Uterine smooth muscle cell (primary cell): ENCODE results near the gene ANKIB1. TPM values are rescaled to one million over a fixed set of nuclear protein-coding genes. Genes with fewer than 3 reads are reported as not detected.

Experiments used
- total RNA-seq: library from RNA; depleted of rRNA; stranded (reverse); fragments of >200 nt; gene quantifications from 2 replicates; pipeline ENCODE4 v1.2.3, GENCODE V29; 2014

ANKIB1 gene, protein sequence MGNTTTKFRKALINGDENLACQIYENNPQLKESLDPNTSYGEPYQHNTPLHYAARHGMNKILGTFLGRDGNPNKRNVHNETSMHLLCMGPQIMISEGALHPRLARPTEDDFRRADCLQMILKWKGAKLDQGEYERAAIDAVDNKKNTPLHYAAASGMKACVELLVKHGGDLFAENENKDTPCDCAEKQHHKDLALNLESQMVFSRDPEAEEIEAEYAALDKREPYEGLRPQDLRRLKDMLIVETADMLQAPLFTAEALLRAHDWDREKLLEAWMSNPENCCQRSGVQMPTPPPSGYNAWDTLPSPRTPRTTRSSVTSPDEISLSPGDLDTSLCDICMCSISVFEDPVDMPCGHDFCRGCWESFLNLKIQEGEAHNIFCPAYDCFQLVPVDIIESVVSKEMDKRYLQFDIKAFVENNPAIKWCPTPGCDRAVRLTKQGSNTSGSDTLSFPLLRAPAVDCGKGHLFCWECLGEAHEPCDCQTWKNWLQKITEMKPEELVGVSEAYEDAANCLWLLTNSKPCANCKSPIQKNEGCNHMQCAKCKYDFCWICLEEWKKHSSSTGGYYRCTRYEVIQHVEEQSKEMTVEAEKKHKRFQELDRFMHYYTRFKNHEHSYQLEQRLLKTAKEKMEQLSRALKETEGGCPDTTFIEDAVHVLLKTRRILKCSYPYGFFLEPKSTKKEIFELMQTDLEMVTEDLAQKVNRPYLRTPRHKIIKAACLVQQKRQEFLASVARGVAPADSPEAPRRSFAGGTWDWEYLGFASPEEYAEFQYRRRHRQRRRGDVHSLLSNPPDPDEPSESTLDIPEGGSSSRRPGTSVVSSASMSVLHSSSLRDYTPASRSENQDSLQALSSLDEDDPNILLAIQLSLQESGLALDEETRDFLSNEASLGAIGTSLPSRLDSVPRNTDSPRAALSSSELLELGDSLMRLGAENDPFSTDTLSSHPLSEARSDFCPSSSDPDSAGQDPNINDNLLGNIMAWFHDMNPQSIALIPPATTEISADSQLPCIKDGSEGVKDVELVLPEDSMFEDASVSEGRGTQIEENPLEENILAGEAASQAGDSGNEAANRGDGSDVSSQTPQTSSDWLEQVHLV
- 52.7 and 68.1 TPM in 2 replicates for total RNA-seq

DNA sequence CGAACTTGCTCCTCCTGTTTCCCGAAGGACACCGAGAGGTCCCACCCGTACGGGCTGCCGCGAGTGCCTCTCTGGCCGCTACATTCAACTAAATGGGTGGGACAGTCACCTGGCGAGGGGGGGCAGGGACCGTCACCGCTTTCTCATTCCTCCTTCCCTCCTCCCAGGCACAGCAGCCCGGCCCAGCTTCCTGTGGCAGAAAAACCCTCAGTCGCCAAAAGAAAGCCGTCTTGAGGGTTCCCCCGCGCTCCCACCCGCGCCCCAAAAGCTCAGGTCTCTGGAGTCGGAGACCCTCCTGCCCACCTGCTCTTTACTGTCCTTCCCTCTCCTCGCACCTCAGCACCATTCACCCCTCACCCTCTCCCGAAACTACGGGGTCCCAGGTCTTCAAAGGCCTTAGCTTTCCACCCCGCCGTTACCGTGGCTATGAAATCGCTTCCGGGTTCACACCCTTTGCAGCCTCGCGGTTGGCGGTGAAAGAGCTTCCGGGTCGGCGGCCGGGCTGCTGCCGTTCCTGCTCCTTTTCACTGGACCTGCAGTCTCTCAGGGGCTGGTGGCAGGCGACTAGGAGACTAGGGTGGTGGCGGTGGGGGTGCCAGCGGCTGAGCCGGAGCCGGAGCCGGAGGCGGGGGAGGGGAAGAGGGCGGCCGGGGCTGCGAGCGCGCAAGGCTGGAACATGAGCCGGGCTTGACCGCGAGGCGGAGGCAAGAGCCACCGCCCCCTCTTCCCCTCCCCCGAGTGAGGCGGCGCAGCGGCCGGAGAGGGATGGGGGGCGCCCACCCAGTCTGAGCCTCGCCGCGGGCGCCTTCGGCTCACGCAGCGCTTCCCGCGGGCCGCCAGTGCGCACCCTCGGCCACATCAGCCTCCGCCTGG, at the start of gene ANKIB1, which contains the start of gene KRIT1:
Gene ANKIB1, plus strand, starts transcription at position 488 of the 873 bp plus-strand sequence. CDS start 49,005 bp downstream, outside the sequence.
Gene KRIT1, minus strand, starts transcription at position 428 of the 873 bp plus-strand sequence. CDS start 3,779 bp downstream, outside the sequence.

DNA sequence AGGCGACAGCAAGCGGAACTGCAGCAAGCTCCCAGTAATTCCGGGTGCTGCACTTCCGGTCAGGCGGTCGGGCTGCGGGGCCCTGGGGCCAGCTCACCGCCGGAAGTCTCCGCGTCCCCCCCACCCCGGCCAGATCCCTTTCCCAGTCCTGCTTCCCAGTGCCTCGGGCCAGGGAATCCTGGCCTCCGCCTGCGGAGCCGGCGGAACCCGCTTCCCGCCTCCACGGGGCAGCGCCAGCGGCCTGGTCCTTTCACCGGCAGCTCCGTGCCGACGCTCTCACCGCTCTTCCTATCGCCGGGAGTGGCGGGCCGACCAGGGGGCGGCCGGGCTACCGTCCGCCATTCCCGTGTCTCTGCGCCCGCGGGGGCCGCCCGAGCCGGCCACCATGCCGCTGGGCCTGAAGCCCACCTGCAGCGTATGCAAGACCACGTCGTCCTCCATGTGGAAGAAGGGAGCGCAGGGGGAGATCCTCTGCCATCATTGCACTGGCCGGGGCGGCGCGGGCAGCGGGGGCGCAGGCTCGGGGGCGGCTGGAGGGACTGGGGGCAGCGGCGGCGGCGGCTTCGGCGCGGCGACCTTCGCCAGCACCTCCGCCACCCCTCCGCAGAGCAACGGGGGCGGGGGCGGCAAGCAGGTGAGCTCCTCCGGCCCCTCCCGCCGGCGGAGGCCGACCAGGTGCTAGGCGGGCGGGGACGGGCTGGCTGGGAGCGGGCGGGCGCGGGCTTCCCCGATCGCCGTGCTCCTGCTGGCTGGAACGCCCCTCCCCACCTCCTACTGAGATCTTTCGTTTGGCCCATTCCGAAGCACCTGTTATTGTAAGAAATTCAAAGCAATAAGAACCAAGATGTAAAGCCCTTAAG, 201.8 kb downstream of the ANKIB1 start, which contains the start of gene GATAD1:
Gene GATAD1, plus strand, starts transcription at position 138 of the 860 bp plus-strand sequence. Its CDS starts 248 bp downstream, at position 386.

Other genes starting within 250 kb of the ANKIB1 start
- gene CYP51A1, start 111.5 kb upstream of the ANKIB1 start, total RNA-seq, result 320 and 516 TPM in 2 replicates
- gene LRRD1, start 66.8 kb upstream of the ANKIB1 start, total RNA-seq, result 0.11 TPM in 1 of 2 replicates, not detected in the other
- 47.1 and 54.9 TPM in 2 replicates for gene KRIT1, start 60 bp upstream of the ANKIB1 start, total RNA-seq
- gene GATAD1, start 201.5 kb downstream of the ANKIB1 start, total RNA-seq, result 22.5 and 30.1 TPM in 2 replicates
- not detected in 2 replicates for gene ERVW-1, start 232.0 kb downstream of the ANKIB1 start, total RNA-seq